Tibial artery (tissue), 4 donors: Measurements from ENCODE around the gene ALG12.

Experiments used
- DNase-seq, 2 donors: peaks; one replicate each; pipeline ENCODE4 v3.0.0-alpha.2; 2019
- H3K27ac ChIP-seq, 2 donors: fragments of 200-600 bp; sonication (generic) in 1 of 2; 1 replicate in 1 of 2; 2 replicates in 1 of 2; pipeline ENCODE4 v1.5.1; 2018 to 2019; ENCODE audit warnings: mild to moderate bottlenecking in 1 of 2
- H3K27me3 ChIP-seq, 2 donors: fragments of 200-600 bp; sonication (generic) in 1 of 2; one replicate each; pipeline versions ENCODE4 v1.5.1 to v1.6.0; 2016 to 2019
- H3K36me3 ChIP-seq, 3 donors: fragments of 200-600 bp; sonication (generic) in 2 of 3; one replicate each; pipeline ENCODE4 v1.5.1; 2016 to 2019; ENCODE audit warnings: mild to moderate bottlenecking in 2 of 3
- H3K4me1 ChIP-seq, 4 donors: fragments of 200-600 bp; sonication (generic) in 2 of 4; 1 replicate in 3 of 4; 2 replicates in 1 of 4; pipeline ENCODE4 v1.5.1; 2016 to 2019
- H3K4me3 ChIP-seq, 2 donors: fragments of 200-600 bp; sonication (generic) in 1 of 2; 1 replicate in 1 of 2; 2 replicates in 1 of 2; pipeline ENCODE4 v1.5.1; 2018 to 2019; ENCODE audit warnings: mild to moderate bottlenecking in 2 of 2
- H3K9me3 ChIP-seq, 3 donors: fragments of 200-600 bp; sonication (generic) in 1 of 3; one replicate each; pipeline ENCODE4 v1.5.1; 2016 to 2019
- CTCF ChIP-seq, 2 experiments: fragments of 200-600 bp in 1 of 2; fragments of 450-650 bp in 1 of 2; IDR thresholded peaks; one replicate each; pipeline ENCODE4 v1.5.1; 2017 to 2019; ENCODE audit warnings: antibody characterized with exemption in 2 of 2, mild to moderate bottlenecking in 1 of 2, moderate library complexity in 1 of 2
- intact Hi-C: fragments of 100-400 bp; cut with DNase I; formaldehyde crosslinking; loops from one replicate; pipeline ENCODE4 v1.15.0; 2023; ENCODE audit warnings: low total_unique reads

Gene ALG12

DNA sequence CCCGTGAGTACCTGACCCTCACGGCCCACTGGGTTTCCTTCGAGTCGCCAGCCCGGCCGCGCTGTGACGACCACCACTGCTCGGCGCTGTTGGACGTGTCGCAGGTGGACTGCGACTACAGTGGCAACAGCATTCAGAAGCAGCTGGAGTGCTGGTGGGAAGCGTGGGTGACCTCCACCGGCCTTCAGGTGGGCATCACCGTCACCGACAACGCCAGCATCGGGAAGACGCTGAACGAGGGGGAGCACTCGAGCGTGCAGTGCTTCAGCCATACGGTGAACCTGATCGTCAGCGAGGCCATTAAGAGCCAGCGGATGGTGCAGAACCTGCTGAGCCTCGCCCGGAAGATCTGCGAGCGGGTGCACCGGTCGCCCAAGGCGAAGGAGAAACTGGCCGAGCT, 32.4 kb downstream of the ALG12 start:
- peaks cover 42 to 60% (median 49%) of the 10 kb centered on the region in 3 donors for H3K36me3 ChIP-seq
- no peak for TF ChIP-seq CTCF (IDR thresholded peaks at IDR 0.05)
- DNase-seq: no peak
- H3K27ac ChIP-seq: no peak overlapping the region
- H3K9me3 ChIP-seq: peaks cover 0 to 27% (median 10%) of the 10 kb centered on the region in 3 donors
- no peaks in the 10 kb centered on the region for H3K4me1 ChIP-seq
- intact Hi-C loops: no loop called here
- H3K4me3 ChIP-seq: no peak overlapping the region
- H3K27me3 ChIP-seq: no peaks in the 10 kb centered on the region

- H3K9me3 ChIP-seq: peaks cover 0 to 29% (median 12%) of the 10 kb centered on the region in 3 donors
- intact Hi-C loops: no loop called here
- no peak for TF ChIP-seq CTCF (IDR thresholded peaks at IDR 0.05)
- H3K27ac ChIP-seq: no peak overlapping the region
- H3K4me1 ChIP-seq: no peaks in the 10 kb centered on the region
- no peaks in the 10 kb centered on the region for H3K27me3 ChIP-seq
- H3K4me3 ChIP-seq: no peak overlapping the region
- no peak for DNase-seq
- peaks cover 38 to 58% (median 50%) of the 10 kb centered on the region in 3 donors for H3K36me3 ChIP-seq
These were observed 33.0 kb downstream of the ALG12 start for GRCh38 chr22:49885281-49885680.

DNA sequence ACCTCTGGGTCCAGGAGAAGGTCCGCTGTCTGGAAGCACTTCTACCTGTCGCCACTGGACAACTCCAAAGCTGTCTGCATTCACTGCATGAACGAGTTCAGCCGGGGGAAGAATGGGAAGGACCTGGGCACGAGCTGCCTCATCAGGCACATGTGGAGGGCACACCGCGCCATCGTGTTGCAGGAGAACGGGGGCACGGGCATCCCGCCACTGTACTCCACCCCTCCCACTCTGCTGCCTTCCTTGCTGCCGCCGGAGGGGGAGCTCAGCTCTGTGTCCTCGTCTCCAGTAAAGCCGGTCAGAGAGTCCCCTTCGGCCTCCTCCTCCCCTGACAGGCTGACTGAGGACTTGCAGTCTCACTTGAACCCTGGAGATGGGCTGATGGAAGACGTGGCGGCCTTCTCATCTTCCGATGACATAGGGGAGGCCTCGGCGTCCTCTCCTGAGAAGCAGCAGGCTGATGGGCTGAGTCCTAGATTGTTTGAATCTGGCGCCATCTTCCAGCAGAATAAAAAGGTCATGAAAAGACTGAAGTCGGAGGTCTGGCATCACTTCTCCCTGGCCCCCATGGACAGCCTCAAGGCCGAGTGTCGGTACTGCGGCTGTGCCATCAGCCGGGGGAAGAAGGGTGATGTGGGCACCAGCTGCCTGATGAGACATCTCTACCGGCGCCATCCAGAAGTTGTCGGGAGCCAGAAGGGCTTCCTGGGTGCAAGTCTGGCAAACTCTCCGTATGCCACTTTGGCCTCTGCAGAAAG, 33.6 kb downstream of the ALG12 start:
- Histone ChIP-seq H3K27me3 (no peaks in the 10 kb centered on the region), H3K9me3 (peaks cover 0 to 33% (median 12%) of the 10 kb centered on the region in 3 donors), H3K36me3 (peaks cover 38 to 55% (median 54%) of the 10 kb centered on the region in 3 donors), H3K27ac (no peak overlapping the region), H3K4me1 (no peaks in the 10 kb centered on the region), H3K4me3 (no peak overlapping the region)
- no peak for DNase-seq
- TF ChIP-seq CTCF (IDR thresholded peaks at IDR 0.05): no peak
- intact Hi-C loops: no loop called here

GRCh38 chr22:49884075-49884474, 34.2 kb downstream of the ALG12 start:
- H3K4me1 ChIP-seq: no peaks in the 10 kb centered on the region
- H3K9me3 ChIP-seq: peaks cover 0 to 29% (median 12%) of the 10 kb centered on the region in 3 donors
- no peak overlapping the region for H3K4me3 ChIP-seq
- H3K27me3 ChIP-seq: no peaks in the 10 kb centered on the region
- DNase-seq: no peak
- no peak for TF ChIP-seq CTCF (IDR thresholded peaks at IDR 0.05)
- peaks cover 38 to 49% (median 48%) of the 10 kb centered on the region in 3 donors for H3K36me3 ChIP-seq
- intact Hi-C loops: no loop called here
- no peak overlapping the region for H3K27ac ChIP-seq

DNA sequence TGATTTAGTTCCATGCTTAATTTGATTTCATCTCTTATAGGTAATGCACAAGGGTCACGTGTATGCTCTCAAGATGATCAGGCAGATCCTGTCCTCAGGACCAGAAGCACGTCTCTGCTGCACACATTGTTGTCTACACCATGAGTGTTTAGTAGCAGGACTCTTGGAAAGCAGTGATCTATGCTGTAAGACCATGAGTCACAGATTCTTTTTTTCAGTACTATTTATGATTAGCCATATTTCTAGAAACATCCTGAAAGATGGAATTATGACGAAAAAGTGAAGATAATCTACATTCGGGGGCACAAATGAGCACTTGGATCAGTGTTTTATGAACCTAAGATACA, 35.0 kb downstream of the ALG12 start:
- intact Hi-C loops: no loop called here
- DNase-seq: no peak
- peaks cover 31 to 49% (median 41%) of the 10 kb centered on the region in 3 donors for H3K36me3 ChIP-seq
- no peaks in the 10 kb centered on the region for H3K27me3 ChIP-seq
- H3K9me3 ChIP-seq: peaks cover 0 to 30% (median 12%) of the 10 kb centered on the region in 3 donors
- TF ChIP-seq CTCF (IDR thresholded peaks at IDR 0.05): no peak
- H3K4me1 ChIP-seq: no peaks in the 10 kb centered on the region
- H3K4me3 ChIP-seq: no peak overlapping the region
- H3K27ac ChIP-seq: no peak overlapping the region
